DMS 273 treated with DMSO at 0.1 percent for 48 hours (cell line): ENCODE measurements around the gene PSMC4.

Experiments
- DNase-seq: peaks from one replicate; lab custom pipeline; 2025; lab: John Stamatoyannopoulos, UW

The PSMC4 gene

DNA sequence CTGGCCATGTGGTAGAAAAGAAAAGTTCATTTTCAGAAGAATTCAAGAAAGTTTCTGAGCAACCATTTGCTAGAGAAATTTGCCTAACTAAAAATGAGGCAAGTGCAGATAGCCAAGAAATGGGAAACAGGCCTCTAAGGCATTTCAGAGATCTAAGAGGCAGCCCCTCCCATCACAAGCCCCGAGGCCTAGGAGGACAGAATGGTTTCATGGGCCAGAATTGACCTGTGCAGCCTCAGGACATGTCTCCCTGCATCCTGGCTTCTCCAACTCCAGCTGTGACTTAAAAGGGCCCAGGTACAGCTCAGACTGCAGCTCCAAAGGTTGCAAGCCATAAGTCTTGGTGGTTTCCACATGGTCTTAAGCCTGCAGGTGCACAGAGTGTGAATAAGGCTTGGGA, 22.6 kb downstream of the PSMC4 start:
- no peak for DNase-seq

DNA sequence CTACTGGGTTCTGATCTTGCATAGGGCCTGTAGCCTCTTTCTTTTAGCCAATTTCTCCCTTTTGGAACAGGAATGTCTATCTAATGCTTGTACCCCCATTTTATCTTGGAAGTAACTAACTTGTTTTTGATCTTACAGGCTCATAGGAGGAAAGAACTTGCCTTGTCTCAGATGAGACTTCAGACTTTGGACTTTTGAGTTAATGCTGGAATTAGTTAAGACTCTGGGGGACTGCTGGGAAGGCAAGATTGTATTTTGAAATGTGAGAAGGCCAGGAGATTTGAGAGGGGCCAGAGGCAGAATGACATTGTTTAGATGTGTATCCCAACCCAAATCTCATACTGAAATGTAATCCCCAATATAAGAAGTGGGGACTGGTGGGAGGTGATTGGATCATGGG, 23.4 kb downstream of the PSMC4 start:
- no peak for DNase-seq

DNA sequence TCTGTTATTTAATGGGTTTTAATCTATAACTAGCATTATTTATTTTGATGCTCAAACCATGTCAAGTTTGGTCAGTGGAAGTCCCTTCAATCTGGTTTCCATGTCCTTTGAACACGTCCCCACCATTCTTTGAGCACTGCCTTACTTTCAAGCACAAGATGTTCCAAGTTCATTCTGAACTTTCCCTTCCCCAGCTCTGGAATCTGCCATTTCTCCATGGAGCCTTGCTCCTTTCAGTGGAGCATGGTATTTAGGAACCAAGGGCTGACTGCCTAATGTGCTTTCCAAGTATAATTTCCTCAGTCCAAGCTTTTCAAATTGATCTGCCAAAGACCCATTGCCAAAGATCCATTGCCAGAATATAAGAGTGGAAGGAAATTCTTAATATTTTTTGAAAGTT, 24.8 kb downstream of the PSMC4 start:
- no peak for DNase-seq

DNA sequence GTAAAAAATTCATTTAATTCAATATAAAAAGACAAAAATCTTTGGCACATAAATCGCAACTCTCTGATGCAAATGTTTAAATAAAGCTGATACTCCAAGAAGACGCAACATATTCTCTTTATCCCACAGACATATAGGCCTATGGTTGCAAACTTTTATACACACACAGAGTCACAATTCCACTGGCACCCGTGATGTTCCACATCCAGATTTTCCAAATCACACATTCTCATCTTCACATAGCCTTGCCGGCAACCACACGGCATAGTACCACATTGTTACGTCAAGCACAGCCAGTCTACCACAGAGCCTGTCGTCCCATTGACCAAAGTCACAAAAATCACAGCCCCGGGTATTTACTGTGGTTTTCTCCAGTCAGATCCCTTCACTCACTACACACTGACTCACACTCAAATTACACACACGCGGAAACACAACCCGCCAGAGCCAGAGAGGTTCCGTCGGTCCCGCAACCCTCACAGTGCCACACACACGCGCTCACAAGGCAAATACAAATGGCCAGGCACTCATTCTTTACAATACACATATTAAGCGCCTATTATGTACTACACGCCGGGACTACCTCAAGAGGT, 25.3 kb downstream of the PSMC4 start:
- DNase-seq = peak; percentile 4

DNA sequence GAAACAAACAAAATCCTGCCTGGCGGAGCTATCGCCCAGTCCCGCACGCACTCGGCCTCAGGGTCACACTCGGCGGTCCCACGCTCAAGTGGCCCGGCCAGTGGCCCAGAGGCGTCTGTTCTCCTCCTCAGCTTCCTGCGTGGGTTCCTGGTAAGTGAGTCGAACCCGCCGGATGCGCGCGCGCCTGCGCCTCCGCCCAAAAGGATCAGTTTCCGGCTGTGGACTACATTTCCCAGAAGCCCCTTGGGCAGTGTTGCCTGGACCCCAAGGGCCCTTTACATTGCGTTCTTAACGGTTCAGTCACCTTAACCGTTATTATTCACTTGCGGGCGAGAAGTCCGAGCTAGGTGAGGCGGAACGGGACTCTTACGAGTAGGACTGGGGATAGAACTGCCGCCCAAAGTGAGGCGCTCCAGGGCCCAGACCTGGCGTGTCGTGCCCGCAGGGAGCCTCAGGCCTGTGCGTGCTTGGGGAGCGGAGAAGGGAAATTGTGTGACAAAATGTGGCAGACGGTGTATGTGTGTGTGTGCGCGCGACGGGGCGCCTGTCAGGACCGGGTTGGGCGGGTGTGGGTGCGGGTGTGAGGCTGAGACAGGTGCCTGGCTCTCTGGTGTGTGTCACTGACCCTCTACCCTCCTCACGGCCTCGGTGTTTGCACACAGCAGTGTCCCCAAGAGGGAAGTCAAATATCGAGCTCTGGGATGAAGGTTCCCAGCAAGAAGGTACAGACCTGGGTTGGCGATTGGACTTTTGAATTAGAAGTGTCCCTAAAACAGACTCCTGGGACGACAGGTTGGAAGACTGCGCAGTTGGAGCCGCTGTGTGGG, 26.1 kb downstream of the PSMC4 start, which contains the start of gene ZNF546:
TSS of gene ZNF546 (plus strand) at position 250 of the 827 bp plus-strand sequence. CDS start 1,267 bp downstream, outside the sequence.
- peak; percentile 82 for DNase-seq

DNA sequence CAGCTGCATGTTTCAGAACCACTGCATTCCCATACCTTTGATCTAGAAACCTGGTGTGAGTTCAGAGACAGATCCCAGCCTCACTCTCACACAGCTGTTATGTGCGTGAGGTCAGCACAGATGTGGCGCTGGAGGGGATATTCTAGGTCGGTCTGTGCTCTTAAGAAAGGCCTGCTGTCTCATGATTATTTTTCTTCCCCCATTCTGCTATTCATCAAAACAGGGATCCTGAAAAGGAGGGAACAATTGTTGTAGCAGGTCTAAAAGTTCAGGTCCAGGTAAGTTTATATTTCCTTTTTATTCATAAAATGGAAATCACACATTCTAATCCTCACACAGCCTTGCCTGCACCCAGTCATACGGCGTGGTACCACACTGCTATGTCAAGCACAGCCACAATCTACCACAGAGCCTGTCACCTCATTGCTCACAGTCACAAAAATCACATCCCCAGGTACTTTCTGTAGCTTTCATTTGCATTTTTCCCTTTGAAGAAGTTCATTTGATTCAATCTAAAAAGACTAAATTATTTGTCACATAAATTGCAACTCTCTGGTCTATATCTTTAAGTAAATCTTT, 26.8 kb downstream of the PSMC4 start:
- no peak for DNase-seq

DNA sequence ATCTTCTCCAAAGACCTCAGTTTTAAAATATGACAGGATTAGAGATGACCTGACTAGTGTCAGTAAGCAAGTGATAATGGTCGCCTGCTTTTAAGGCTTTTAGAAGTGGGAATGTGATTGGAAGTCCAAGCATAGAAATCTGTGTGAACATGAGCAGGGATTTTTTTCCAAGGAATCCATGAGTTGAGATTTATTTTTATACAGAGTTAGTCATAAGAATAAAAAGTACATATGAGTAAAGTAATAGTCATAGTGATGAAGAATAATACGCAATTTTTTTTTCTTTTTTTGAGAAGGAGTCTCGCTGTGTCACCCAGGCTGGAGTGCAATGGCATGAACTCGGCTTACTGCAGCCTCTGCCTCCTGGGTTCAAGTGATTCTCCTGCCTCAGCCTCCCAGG, 27.5 kb downstream of the PSMC4 start:
- DNase-seq = no peak

DNA sequence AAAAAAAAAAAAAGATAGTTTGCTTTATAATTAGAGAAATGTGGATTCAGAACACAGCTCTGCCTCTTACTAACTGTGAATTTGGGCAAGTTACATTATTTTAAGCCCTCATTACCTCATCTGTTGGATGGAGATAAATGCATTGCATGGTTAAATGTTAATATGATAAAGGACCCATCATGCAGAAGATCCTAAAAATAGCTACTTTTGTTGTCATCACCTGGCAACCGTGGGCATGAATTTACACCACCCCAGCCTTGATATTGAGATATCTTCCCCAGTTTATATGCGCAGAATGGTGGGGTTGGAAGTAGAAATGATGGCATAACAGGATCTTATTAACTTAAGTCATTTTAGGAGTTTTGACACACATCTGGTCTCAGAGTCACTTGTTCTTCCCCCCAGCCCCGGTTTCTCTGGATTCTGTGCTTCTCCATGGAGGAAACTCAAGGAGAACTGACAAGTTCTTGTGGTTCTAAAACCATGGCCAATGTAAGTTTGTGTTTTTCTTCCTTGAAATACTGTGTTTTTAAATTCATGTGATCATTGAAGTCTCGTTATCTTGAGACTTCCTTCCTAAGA, 34.8 kb downstream of the PSMC4 start:
- DNase-seq = no peak

DNA sequence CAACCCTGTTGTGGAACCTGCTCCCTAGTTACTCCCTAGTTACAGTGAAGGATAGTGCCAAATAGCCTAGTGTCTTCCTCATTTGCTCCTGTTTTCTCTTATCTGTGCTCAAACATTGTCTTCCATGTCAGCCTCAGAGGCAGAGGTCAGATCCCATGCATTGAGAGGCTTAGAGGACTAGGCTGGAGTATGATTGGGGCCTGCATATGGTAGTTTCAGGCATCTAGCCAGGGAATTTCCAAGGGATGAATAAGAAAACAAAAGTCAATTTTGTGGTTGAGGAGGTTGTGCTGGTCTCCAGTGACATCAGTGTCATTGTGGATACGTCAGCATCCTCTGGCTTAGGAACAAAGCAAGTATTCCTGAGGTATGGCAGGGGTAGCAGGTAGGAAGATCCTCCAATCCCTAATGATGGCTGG, 35.3 kb downstream of the PSMC4 start:
- no peak for DNase-seq

DNA sequence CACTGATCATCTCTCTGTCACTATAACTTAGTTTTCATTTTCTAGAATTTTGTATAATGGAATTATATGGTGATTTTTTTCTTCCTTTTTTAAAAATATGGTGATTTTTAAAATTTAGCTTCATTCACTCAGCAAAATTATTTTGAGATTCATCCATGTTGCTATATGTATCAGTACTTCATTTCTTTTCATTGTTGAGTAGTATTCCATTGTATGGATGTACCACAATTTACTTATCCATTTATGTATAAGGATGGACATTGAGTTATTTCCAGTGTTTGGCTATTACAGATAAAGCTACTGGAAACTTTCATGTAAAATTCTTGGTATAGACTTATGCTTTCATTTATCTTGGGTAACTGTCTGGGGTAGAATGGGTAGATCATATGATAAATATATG, 38.7 kb downstream of the PSMC4 start:
- no peak for DNase-seq

DNA sequence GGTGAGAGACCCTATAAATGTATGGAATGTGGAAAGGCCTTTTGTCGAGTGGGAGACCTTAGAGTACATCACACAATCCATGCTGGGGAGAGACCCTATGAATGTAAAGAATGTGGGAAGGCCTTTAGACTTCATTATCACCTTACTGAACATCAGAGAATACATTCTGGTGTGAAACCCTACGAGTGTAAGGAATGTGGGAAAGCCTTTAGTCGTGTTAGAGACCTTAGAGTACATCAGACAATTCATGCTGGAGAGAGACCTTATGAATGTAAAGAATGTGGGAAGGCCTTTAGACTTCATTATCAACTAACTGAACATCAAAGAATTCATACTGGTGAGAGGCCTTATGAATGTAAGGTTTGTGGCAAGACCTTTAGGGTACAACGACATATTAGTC, 43.0 kb downstream of the PSMC4 start:
- DNase-seq = no peak

DNA sequence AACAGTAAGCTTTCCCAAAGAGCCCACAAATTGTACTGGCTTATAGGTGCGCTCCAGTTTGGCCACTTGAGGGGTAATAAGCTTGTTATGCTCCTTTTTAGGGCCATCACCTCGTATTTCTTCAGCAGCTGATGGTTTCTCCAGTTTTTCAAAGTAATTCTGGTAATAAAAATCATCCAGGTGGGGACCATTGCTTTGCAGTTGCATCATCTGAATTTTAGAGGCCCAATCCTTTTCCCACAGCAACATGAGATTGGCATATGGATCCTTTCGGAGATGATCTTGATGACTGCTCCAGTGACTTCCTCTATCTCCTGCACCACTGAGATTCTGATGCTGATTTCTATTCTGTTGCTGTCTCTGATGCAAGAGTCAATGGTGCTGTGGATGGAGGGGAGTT, 53.0 kb downstream of the PSMC4 start:
- no peak for DNase-seq

DNA sequence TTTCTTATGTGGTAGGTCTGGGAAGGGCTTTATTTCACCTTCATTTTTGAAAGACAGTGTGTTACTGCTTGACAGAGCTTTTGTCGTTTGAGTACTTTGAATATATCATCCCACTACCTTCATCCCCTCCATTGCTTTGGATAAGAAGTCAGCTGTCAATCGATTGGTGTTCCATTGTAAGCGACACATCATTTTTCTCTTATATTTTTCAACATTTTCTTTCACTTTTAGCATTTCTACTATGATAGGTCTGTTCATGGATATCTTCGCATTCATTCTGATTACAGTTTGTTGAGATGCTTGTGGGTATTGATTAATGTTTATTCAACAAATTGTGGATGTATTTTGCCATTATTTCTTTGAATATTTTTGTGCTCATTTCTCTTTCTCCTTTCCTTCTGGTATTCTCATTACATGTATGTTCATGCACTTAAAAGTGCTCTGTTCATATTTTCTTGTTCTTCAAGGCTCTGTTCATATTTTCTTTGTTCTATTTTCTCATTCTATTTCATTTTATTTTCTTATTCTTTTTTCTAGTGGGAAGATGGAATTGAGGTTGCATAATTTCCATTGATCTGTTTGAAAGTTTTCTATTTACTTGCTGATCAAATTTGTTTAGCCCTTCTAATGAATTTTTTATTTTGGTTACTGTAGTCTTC, 55.1 kb downstream of the PSMC4 start:
- DNase-seq = no peak

DNA sequence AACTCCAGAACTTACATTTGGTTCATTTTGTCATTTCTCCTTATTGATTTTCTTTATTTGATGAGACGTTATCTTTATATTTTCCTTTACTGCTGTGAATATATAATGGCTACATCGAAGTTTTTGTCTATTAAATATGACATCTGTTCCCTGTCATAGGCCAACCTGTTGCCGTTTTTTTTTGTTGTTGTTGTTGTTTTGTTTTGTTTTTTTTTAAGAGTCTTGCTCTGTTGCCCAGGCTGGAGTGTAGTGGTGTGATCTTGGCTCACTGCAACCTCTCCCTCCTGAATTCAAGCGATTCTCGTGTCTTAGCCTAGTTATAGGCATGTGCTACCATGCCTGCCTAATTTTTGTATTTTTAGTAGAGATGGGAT, 55.6 kb downstream of the PSMC4 start:
- no peak for DNase-seq
